ENCODE results near the gene ATG2A. TPM values are rescaled to one million over a fixed set of nuclear protein-coding genes. Genes with fewer than 3 reads are reported as not detected.
A peak's percentile ranks its signal among the peaks of the same experiment; 100 is the strongest.

Gene ATG2A
- 10 to 100 TPM; 39.5 to 41.4 TPM for total RNA-seq
- polyA plus RNA-seq, result 1 to 10 TPM; 3.4 to 4.2 (median 3.6) TPM
- 58.4 to 118 (median 83.3) reads per million in 6 experiments for total RNA-seq

DNA sequence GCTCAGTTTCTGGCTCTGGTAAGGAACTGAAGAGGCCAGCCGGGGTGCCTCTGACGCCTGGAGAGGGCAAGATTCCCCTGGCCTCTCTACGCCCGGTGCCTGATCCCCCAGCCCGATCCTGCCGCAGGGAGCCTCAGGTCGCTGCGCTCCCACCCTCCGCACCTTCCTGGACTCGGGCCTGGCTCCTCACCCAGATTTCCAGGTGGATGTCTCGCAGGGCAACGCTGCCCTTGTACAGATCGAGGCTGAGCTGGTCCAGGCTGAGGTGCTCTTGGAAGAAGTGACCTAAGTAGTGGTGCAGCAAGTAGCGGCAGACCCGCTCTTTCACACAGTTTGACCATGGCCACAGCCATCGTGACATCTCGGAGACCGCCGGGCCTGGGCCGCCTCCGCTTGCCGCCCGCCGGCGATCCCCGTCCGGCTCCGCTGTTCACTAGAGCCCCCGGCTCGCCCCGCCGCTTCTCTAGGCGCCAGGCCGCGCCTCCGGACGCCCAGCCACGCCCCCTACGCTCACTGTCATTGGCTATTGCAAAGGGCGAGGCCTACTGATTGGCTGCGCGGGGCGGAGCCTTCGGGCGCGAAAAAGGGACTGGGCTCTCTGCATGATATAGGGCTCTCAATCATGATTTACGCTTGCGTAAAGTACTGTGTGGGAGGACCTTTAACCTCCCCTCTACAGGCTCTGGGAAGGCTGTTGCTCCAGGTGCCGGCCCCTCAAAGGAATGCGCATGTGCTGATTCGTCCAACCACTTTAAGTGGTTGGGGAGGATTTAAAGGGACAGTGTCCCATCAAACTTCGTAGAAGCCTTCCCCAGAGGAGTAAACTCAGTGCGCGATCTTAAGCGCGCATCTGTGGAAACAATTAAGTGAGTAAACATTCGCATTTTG lies at the start of gene ATG2A:
TSS of gene ATG2A (minus strand) at position 435 of the 888 bp plus-strand sequence. CDS start at position 361, 74 bp downstream.
- peaks cover 15 to 36% (median 26%) of the 10 kb centered on the region in 4 donors for H3K4me1 Mint-ChIP-seq
- peak within 1 kb of the TSS; percentile 92 to 98 (median 96) for H3K27ac Mint-ChIP-seq
- no peaks in the 10 kb centered on the region for H3K27me3 Mint-ChIP-seq
- peak; percentile 97 for ATAC-seq
- H3K9me3 Mint-ChIP-seq, result no peaks in the 10 kb centered on the region
- DNase-seq, result peak; percentile 95 to 99 (median 98)
- H3K36me3 Mint-ChIP-seq, result peaks cover 0 to 16% (median 3%) of the 10 kb centered on the region in 3 donors
- H3K4me3 Mint-ChIP-seq, result peak within 1 kb of the TSS; percentile 86 to 97 (median 90)
- POLR2A ChIA-PET, result interaction anchor here (0.6 to 2.7 kb wide), 7 partner anchors 8 to 139 kb away, joined by 3 to 15 read pairs (median 4); partner anchors contain the start of genes MAJIN, PPP2R5B and SF1

DNA sequence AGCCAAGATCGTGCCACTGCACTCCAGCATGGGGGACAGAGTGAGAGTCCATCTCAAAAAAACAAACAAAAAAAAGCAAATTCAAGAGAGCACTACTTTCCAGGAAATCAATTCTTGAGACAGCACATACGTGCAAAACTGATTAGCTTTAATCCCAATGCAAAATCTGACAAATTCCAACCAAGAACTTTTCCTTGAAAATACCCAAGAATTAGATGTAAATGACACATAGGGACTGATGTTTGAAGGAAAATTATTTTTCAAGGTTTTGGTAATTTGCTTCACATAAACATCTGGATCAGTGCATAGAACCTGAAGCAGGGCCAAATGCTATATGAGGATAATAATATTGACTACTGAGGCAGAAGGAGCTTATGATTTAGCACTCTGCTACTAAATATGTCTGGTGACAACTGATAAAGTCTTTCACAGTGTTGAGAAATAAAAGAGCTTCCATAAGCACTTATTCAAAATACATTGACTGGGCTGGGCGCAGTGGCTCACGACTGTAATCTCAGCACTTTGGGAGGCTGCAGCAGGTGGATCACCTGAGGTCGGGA lies 46.1 kb upstream of the ATG2A start:
- DNase-seq (no peak), ATAC-seq (no peak)
- H3K27me3 Mint-ChIP-seq, result peaks cover 0 to 10% (median 0%) of the 10 kb centered on the region in 5 donors
- H3K36me3 Mint-ChIP-seq, result no peaks in the 10 kb centered on the region
- H3K9me3 Mint-ChIP-seq, result no peaks in the 10 kb centered on the region
- POLR2A ChIA-PET, result interaction anchor here (1.1 kb wide), 1 partner anchor 8 kb away, joined by 10 read pairs; the partner anchor contains the start of gene MAJIN
- no peak overlapping the region for H3K27ac Mint-ChIP-seq
- H3K4me1 Mint-ChIP-seq, result no peaks in the 10 kb centered on the region
- H3K4me3 Mint-ChIP-seq, result no peak overlapping the region

GRCh38 chr11:64960719-64961118 lies 43.7 kb upstream of the ATG2A start:
- Mint-ChIP-seq H3K27me3 (peaks cover 0 to 10% (median 0%) of the 10 kb centered on the region in 5 donors), H3K27ac (no peak overlapping the region), H3K4me1 (no peaks in the 10 kb centered on the region), H3K36me3 (no peaks in the 10 kb centered on the region), H3K9me3 (no peaks in the 10 kb centered on the region), H3K4me3 (no peak overlapping the region)
- DNase-seq (no peak), ATAC-seq (no peak)
- POLR2A ChIA-PET, result no interaction called here

DNA sequence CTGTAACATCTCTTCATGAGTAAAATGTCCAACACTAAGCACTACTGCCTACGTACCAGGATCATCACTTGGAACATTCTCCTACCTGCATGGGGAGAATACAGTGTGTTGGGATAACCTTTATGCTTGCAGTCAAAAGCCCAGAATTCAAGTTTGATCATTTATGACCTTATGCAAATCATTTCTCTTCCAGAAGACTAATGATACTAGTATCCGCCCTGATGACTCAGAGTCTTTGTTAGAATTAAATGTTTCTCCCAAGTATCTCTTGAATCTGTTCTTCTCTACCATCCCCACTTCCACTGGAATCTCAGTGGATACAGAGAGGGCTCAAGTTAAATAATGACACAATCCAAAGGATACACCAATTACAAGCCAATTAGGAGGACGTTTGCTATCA lies 42.5 kb upstream of the ATG2A start:
- no peak for ATAC-seq
- H3K27me3 Mint-ChIP-seq, result peaks cover 0 to 11% (median 0%) of the 10 kb centered on the region in 5 donors
- POLR2A ChIA-PET, result no interaction called here
- H3K36me3 Mint-ChIP-seq, result no peaks in the 10 kb centered on the region
- no peak overlapping the region for H3K4me3 Mint-ChIP-seq
- DNase-seq, result no peak
- no peak overlapping the region for H3K27ac Mint-ChIP-seq
- H3K9me3 Mint-ChIP-seq, result no peaks in the 10 kb centered on the region
- H3K4me1 Mint-ChIP-seq, result no peaks in the 10 kb centered on the region

GRCh38 chr11:64954201-64954600 lies 37.2 kb upstream of the ATG2A start:
- Mint-ChIP-seq H3K27me3 (peaks cover 0 to 9% (median 4%) of the 10 kb centered on the region in 5 donors), H3K4me3 (no peak overlapping the region), H3K27ac (no peak overlapping the region), H3K4me1 (no peaks in the 10 kb centered on the region), H3K9me3 (no peaks in the 10 kb centered on the region), H3K36me3 (no peaks in the 10 kb centered on the region)
- POLR2A ChIA-PET, result no interaction called here
- no peak for DNase-seq
- no peak for ATAC-seq

DNA sequence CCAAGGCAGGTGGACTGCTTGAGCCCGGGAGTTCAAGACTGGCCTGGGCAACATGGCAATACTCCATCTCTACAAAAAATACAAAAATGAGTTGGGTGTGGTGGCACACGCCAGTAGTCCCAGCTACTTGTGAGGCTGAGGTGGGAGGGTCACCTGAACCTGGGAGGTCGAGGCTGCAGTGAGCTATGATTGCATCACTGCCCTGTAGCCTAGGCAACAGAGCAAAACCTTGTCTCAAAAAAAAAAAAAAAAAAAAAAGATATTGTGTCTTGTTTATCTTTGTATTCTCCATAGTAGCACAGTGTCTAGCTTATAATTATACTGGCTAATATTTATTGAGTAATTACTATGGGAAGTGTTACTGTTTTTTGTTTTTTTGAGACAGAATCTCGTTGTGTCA lies 34.5 kb upstream of the ATG2A start:
- no peak for ATAC-seq
- H3K4me3 Mint-ChIP-seq, result no peak overlapping the region
- no peak for DNase-seq
- no peaks in the 10 kb centered on the region for H3K9me3 Mint-ChIP-seq
- H3K36me3 Mint-ChIP-seq, result no peaks in the 10 kb centered on the region
- H3K27me3 Mint-ChIP-seq, result peaks cover 0 to 8% (median 4%) of the 10 kb centered on the region in 5 donors
- POLR2A ChIA-PET, result no interaction called here
- no peaks in the 10 kb centered on the region for H3K4me1 Mint-ChIP-seq
- no peak overlapping the region for H3K27ac Mint-ChIP-seq

DNA sequence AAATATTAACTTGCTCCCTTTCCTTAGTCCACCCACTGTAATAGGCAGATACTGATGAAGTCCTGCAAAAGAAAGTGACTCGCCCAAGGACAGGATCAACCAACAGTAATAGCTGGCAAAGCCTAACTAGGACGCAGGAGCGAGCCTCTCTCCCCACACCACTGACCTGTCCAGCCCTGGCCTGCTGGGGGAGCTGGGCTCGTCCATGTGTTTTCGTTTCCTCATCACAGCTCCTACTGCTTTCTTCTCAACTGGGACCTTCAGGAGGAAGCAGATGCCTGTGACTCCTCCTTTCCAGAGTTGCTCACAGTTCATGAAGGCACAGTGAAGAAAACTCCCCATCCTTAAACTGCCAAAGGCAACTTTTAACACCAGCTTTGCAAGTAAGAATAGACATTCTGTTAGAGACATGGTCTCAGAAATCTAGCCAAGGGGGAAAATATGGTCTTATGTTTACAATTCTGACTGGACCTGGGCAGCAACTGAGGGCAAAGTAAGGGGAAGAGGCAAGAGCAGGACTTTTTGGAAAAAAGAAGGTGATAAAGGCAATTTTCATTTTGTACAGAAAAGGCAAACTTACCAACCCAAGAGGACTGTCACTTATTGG lies 30.3 kb upstream of the ATG2A start:
- no peak overlapping the region for H3K4me3 Mint-ChIP-seq
- H3K27me3 Mint-ChIP-seq, result peaks cover 0 to 4% (median 0%) of the 10 kb centered on the region in 5 donors
- H3K27ac Mint-ChIP-seq, result no peak overlapping the region
- no peak for ATAC-seq
- no peaks in the 10 kb centered on the region for H3K36me3 Mint-ChIP-seq
- POLR2A ChIA-PET, result interaction anchor here (1.0 kb wide), 1 partner anchor 23 kb away, joined by 3 read pairs; the partner anchor contains the start of gene PPP2R5B
- no peak for DNase-seq
- H3K9me3 Mint-ChIP-seq, result no peaks in the 10 kb centered on the region
- H3K4me1 Mint-ChIP-seq, result no peaks in the 10 kb centered on the region

DNA sequence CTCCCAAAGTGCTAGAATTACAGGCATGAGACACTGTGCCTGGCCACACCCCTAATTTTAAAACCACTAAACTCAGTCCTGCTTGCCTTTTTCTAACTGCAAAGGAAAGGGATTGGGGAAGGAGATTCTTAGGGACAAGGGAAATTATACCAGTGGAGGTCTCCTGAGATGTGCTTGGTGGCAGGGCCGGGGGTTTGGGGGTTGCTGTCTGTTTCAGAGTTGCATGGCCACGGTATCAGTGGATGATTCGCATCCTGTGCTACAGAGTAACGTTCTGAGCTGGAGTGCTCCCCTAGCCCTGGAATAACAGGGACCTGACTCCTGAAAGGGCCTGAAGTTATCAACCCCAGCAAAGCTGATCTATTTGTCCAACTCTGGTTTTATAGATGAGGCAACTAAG lies 19.5 kb upstream of the ATG2A start:
- H3K4me3 Mint-ChIP-seq, result no peak overlapping the region
- ATAC-seq (no peak), DNase-seq (no peak)
- no peak overlapping the region for H3K27ac Mint-ChIP-seq
- H3K36me3 Mint-ChIP-seq, result peaks cover 0 to 17% (median 4%) of the 10 kb centered on the region in 3 donors
- H3K4me1 Mint-ChIP-seq, result no peaks in the 10 kb centered on the region
- H3K27me3 Mint-ChIP-seq, result peaks cover 0 to 3% (median 0%) of the 10 kb centered on the region in 5 donors
- no peaks in the 10 kb centered on the region for H3K9me3 Mint-ChIP-seq
- POLR2A ChIA-PET, result no interaction called here

DNA sequence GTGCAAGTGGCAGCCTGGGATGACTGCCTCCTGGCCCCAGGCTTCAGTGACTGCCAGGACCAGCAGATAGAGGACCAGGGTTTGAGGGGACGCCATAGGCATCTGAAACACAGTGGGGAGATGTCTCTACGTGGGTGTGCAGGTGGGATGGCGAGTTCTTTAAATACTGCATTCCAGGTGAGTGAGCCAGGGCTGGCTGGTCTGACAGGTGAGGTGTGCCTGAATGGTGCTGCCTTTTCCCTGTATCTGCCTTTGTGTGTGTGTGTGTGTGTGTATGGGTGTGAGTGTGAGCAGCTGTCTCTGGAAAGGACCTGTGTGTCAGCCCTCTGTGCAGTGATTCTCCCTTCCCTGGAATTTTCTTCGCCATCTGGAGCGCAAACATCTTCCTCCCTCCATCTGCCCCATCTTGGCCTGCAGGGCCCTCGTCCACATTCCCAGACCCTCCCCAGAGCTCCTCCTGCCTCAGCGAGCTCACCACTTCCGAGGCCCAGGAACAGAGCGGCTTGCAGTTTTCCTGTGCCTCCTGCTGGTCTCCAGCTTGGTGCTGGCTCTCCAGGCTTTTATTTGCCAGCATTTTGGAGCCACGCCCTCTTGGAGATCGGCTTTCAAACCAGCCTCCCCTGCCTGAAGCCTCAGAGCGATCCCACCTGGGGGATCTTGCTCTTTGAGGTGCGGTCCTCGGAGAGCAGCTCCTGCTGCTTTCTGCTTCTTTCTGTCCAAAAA lies 18.5 kb upstream of the ATG2A start, which contains the start of gene GPHA2:
TSS of gene GPHA2 (minus strand) at position 535 of the 723 bp plus-strand sequence. CDS start at position 102, 433 bp downstream.
- POLR2A ChIA-PET, result no interaction called here
- no peaks in the 10 kb centered on the region for H3K9me3 Mint-ChIP-seq
- no peak within 1 kb of the TSS for H3K4me3 Mint-ChIP-seq
- peak within 1 kb of the TSS in 1 of 10 donors; percentile 4 for H3K27ac Mint-ChIP-seq
- ATAC-seq (no peak), DNase-seq (no peak)
- peaks cover 0 to 3% (median 0%) of the 10 kb centered on the region in 5 donors for H3K27me3 Mint-ChIP-seq
- H3K4me1 Mint-ChIP-seq, result no peaks in the 10 kb centered on the region
- peaks cover 0 to 27% (median 7%) of the 10 kb centered on the region in 3 donors for H3K36me3 Mint-ChIP-seq

- H3K4me1 Mint-ChIP-seq, result no peaks in the 10 kb centered on the region
- peaks cover 0 to 31% (median 8%) of the 10 kb centered on the region in 3 donors for H3K36me3 Mint-ChIP-seq
- DNase-seq (no peak), ATAC-seq (no peak)
- H3K27ac Mint-ChIP-seq, result no peak overlapping the region
- no peaks in the 10 kb centered on the region for H3K9me3 Mint-ChIP-seq
- H3K4me3 Mint-ChIP-seq, result no peak overlapping the region
- POLR2A ChIA-PET, result interaction anchor here (0.6 kb wide), 1 partner anchor 81 kb away, joined by 6 read pairs; no protein-coding TSS in a partner anchor
- peaks cover 0 to 2% (median 0%) of the 10 kb centered on the region in 5 donors for H3K27me3 Mint-ChIP-seq
Measured at GRCh38 chr11:64934682-64935358, 17.8 kb upstream of the ATG2A start.

- Mint-ChIP-seq H3K27ac (peak overlapping the region in 1 of 10 donors; percentile 41), H3K27me3 (peaks cover 0 to 2% (median 0%) of the 10 kb centered on the region in 5 donors), H3K9me3 (no peaks in the 10 kb centered on the region), H3K4me3 (no peak overlapping the region), H3K4me1 (no peaks in the 10 kb centered on the region), H3K36me3 (peaks cover 0 to 34% (median 9%) of the 10 kb centered on the region in 3 donors)
- ATAC-seq (no peak), DNase-seq (no peak)
- POLR2A ChIA-PET, result interaction anchor here (0.6 to 1.0 kb wide), 3 partner anchors 13 to 201 kb away, joined by 3 to 6 read pairs (median 3); no protein-coding TSS in a partner anchor
Measured at GRCh38 chr11:64933935-64934681, 17.1 kb upstream of the ATG2A start.
